Measurements from ENCODE around the gene SLC27A1.
A peak's percentile ranks its signal among the peaks of the same experiment; 100 is the strongest.

Gene SLC27A1

DNA sequence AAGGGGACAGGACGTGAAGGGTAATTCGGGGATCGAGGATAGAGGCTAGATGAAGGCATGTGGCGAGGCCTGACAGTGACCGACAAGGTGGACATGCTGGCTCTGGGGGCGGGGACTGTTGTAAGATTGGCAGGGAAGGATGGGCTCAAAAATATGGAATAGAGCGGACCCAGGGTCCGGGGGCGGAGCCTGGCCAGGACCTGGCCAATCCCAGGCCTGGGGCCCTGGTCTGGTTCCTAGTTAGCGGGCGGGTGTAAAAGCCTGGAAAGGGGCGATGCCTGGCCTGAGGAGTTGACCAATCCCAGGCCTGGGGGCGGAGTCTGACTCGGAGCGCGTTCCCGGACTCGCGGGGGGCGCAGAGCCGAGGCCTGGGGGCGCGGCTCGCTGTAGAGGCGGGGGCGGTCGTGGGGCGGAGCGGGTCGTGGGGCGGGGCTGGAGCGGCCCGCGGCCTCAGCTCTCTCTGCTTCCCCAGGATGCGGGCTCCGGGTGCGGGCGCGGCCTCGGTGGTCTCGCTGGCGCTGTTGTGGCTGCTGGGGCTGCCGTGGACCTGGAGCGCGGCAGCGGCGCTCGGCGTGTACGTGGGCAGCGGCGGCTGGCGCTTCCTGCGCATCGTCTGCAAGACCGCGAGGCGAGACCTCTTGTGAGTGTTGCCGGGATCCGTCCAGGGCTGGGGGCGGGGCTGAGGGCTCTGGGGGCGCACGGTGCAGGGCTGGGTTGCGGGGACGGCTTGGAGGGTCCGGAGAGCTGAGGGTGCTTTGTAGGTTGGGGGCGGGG lies at the start of gene SLC27A1:
Gene SLC27A1 (plus strand): TSS at position 457 of the 774 bp plus-strand sequence. CDS start 17 bp downstream, at position 474.
- TF ChIP-seq, protein P1, sequence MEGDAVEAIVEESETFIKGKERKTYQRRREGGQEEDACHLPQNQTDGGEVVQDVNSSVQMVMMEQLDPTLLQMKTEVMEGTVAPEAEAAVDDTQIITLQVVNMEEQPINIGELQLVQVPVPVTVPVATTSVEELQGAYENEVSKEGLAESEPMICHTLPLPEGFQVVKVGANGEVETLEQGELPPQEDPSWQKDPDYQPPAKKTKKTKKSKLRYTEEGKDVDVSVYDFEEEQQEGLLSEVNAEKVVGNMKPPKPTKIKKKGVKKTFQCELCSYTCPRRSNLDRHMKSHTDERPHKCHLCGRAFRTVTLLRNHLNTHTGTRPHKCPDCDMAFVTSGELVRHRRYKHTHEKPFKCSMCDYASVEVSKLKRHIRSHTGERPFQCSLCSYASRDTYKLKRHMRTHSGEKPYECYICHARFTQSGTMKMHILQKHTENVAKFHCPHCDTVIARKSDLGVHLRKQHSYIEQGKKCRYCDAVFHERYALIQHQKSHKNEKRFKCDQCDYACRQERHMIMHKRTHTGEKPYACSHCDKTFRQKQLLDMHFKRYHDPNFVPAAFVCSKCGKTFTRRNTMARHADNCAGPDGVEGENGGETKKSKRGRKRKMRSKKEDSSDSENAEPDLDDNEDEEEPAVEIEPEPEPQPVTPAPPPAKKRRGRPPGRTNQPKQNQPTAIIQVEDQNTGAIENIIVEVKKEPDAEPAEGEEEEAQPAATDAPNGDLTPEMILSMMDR (IDR thresholded peaks at IDR 0.05; ENCODE audit: extremely low read depth, missing control alignments): no peak
- peak; percentile 94 for DNase-seq (ENCODE audit: low spot score)

DNA sequence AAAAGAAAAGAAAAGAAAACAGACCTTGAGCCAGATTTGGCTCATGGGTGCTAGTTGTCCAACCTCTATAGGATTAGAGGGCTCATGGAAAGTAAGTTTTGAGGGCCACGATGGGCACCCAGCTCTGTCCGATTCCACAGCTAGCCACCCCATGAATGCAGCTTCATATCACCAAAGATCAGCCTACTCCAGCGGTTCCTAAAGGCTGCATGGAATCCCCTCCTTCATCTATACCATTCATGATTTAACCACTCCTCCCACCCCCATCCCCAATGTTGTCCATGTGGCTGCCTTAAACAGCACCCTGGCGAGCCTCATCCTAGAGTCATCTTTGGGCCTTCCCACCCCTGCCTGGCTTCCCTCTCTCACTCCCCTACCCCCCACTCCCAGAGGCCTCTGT lies 48.4 kb upstream of the SLC27A1 start:
- DNase-seq (ENCODE audit: low spot score): no peak
- TF ChIP-seq, protein P1 (IDR thresholded peaks at IDR 0.05; ENCODE audit: extremely low read depth, missing control alignments): no peak

DNA sequence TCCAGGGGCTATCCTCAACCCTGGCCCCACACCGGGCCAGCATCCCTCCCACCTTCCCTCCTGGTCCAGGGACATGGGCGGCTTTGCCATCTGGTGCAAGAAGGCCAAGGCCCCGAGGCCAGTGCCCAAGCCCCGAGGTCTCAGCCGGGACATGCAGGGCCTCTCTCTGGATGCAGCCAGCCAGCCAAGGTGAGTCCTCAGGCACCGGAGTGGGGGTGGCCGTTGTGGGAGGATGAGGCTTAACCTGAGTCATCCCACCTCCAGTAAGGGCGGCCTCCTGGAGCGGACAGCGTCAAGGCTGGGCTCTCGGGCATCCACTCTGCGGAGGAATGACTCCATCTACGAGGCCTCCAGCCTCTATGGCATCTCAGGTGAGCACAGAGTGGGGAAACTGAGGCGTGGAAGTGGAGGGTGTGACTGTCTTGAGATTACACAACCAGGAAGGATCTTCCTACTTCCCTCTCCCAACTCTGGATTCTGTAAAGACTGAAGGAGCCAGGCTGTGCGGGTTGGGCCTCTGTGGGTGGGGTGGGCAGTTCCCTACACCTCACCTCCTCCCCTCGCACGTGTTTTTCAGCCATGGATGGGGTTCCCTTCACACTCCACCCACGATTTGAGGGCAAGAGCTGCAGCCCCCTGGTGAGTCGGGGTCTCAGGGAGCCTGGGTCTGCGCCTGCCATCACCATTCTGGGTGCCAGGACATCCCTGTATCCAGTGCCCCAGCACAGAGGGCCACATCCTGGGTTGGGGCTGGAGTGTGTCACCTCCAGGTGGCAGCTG lies 46.7 kb upstream of the SLC27A1 start:
- DNase-seq (ENCODE audit: low spot score): no peak
- TF ChIP-seq, protein P1 (IDR thresholded peaks at IDR 0.05; ENCODE audit: extremely low read depth, missing control alignments): no peak

DNA sequence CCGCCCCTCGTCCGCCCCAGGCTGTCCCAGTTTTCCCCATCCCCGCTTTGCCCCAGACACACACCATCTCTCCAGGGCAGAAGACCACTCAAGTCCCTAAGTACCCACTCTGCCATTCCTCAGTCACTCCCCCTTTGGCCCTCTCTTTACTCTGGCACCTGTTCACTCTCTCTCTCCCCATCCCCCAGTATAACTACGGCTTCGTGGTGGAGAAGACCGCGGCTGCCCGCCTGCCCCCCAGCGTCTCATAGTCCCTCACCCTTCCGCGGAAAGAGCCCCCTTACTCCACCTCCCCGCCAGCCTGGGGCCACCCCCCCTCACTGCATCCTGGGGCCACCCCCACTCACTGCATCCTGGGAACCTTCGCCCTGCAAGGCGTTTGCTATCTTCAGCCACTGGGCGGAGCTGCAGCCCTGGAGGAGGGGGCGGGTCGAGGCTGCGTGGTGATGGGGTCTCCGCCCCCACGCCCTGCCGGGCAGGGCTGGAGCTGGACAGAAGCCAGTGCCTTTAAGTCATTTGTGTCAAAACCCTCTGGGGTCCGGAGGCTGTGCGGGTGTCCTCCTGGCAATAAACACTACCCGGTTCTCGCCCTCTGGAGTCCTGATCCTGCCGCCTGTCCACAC lies 45.5 kb upstream of the SLC27A1 start:
- peak; percentile 70 for DNase-seq (ENCODE audit: low spot score)
- TF ChIP-seq, protein P1 (IDR thresholded peaks at IDR 0.05; ENCODE audit: extremely low read depth, missing control alignments): peak; percentile 55

DNA sequence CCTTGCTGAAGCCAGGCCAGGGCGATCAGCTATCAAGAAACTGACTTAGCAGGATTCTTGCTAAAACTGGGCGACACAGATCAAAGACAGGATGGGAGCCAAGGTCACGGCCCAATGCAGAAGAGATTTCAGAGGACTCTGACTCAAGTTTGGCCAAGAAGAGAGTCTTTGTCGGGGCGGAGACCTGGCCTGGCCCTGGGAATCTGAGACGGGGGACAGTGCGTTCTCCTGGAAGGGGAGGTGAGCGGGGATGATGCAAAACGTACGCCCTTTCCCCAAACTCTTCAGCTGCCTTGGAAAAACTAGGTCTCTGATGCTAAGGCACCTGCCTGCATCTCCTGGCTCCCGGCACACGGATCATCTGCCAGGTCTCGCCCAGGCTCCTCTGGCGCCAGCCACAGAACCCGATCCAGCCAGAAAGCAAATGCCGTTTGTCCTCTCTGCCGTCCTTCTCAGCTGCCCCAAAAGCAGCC lies 40.6 kb upstream of the SLC27A1 start:
- no peak for DNase-seq (ENCODE audit: low spot score)
- TF ChIP-seq, protein P1 (IDR thresholded peaks at IDR 0.05; ENCODE audit: extremely low read depth, missing control alignments): no peak

DNA sequence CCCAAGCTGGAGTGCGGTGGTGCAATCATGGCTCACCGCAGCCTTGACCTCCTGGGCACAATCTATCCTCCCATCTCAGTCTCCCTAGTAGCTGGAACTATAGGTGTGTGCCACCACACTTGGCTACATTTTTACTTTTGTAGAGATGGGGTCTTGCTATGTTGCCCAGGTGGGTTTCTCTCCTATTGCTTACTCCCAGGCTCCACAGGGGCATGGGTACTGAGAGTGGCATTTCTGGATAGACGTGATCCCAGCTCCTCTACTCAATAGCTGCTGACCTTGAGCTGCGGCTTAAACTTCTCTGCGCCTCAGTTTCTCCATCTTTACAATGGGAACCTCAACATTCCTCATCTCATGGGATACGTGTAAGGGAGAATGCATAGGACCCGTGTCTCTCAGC lies 38.9 kb upstream of the SLC27A1 start:
- TF ChIP-seq, protein P1 (IDR thresholded peaks at IDR 0.05; ENCODE audit: extremely low read depth, missing control alignments): no peak
- no peak for DNase-seq (ENCODE audit: low spot score)
